Type B pancreatic cell (in vitro differentiated cells): ENCODE data around the gene HIVEP3. TPM values are rescaled to one million over a fixed set of nuclear protein-coding genes. Genes with fewer than 3 reads are reported as not detected.

Source experiments
- DNase-seq: peaks from one replicate; pipeline ENCODE4 v3.0.0; 2021; ENCODE audit warnings: mixed read lengths; ENCODE audit not compliant: unreplicated experiment; ENCODE audit errors: extremely low spot score
- H3K27ac Mint-ChIP-seq: 2 replicates; pipeline ENCODE4 v1.8.0; 2021; ENCODE audit warnings: mild to moderate bottlenecking, mixed read lengths
- H3K27me3 Mint-ChIP-seq: 2 replicates; pipeline ENCODE4 v1.8.0; 2021; ENCODE audit warnings: mixed read lengths
- H3K36me3 Mint-ChIP-seq: 2 replicates; pipeline ENCODE4 v1.8.0; 2021; ENCODE audit warnings: mixed read lengths
- H3K4me1 Mint-ChIP-seq: one replicate; pipeline ENCODE4 v1.8.0; 2021; ENCODE audit warnings: mixed read lengths; ENCODE audit not compliant: unreplicated experiment
- H3K4me3 Mint-ChIP-seq: 2 replicates; pipeline ENCODE4 v1.8.0; 2021; ENCODE audit warnings: mild to moderate bottlenecking, mixed read lengths
- H3K9me3 Mint-ChIP-seq: 2 replicates; pipeline ENCODE4 v1.8.0; 2021; ENCODE audit warnings: mixed read lengths
- CTCF ChIP-seq: fragments of 200-600 bp; sonication (generic); conservative IDR thresholded peaks from 2 replicates; pipeline ENCODE4 v1.5.0; 2021; ENCODE audit warnings: antibody characterized with exemption, mild to moderate bottlenecking
- total RNA-seq: library from RNA; stranded (reverse); gene quantifications from 2 replicates; pipeline ENCODE4 v1.2.1, GENCODE V29; 2021; ENCODE audit warnings: low replicate concordance

The HIVEP3 gene
- total RNA-seq, 1 donor from 2014 or later = 9.2 TPM

- DNase-seq = no peak
- no peaks in the 10 kb centered on the region for H3K36me3 Mint-ChIP-seq
- H3K4me3 Mint-ChIP-seq = no peak overlapping the region
- TF ChIP-seq CTCF = no peak
- H3K27me3 Mint-ChIP-seq = peaks cover 6% of the 10 kb centered on the region
- H3K9me3 Mint-ChIP-seq = no peaks in the 10 kb centered on the region
- peaks cover 12% of the 10 kb centered on the region for H3K4me1 Mint-ChIP-seq
- H3K27ac Mint-ChIP-seq = no peak overlapping the region
Measured at GRCh38 chr1:41521766-41522165, 397.0 kb downstream of the HIVEP3 start.

- Mint-ChIP-seq H3K4me1 (peaks cover 14% of the 10 kb centered on the region), H3K9me3 (no peaks in the 10 kb centered on the region), H3K27me3 (peaks cover 6% of the 10 kb centered on the region), H3K27ac (no peak overlapping the region), H3K4me3 (no peak overlapping the region), H3K36me3 (no peaks in the 10 kb centered on the region)
- DNase-seq = no peak
- no peak for TF ChIP-seq CTCF
Measured at GRCh38 chr1:41520951-41521752, 397.6 kb downstream of the HIVEP3 start.

- Mint-ChIP-seq H3K4me1 (peaks cover 19% of the 10 kb centered on the region), H3K27ac (no peak overlapping the region), H3K9me3 (no peaks in the 10 kb centered on the region), H3K36me3 (no peaks in the 10 kb centered on the region), H3K27me3 (peaks cover 6% of the 10 kb centered on the region), H3K4me3 (no peak overlapping the region)
- DNase-seq = no peak
- no peak for TF ChIP-seq CTCF
Measured at GRCh38 chr1:41519667-41520066, 399.1 kb downstream of the HIVEP3 start.

- no peak for DNase-seq
- H3K9me3 Mint-ChIP-seq = no peaks in the 10 kb centered on the region
- H3K27ac Mint-ChIP-seq = no peak overlapping the region
- TF ChIP-seq CTCF = no peak
- no peaks in the 10 kb centered on the region for H3K36me3 Mint-ChIP-seq
- no peak overlapping the region for H3K4me3 Mint-ChIP-seq
- peaks cover 6% of the 10 kb centered on the region for H3K27me3 Mint-ChIP-seq
- H3K4me1 Mint-ChIP-seq = peaks cover 19% of the 10 kb centered on the region
Measured at GRCh38 chr1:41518471-41518870, 400.3 kb downstream of the HIVEP3 start.

- H3K27ac Mint-ChIP-seq = no peak overlapping the region
- peaks cover 13% of the 10 kb centered on the region for H3K4me1 Mint-ChIP-seq
- peaks cover 6% of the 10 kb centered on the region for H3K27me3 Mint-ChIP-seq
- no peaks in the 10 kb centered on the region for H3K36me3 Mint-ChIP-seq
- TF ChIP-seq CTCF = no peak
- peak overlapping the region; percentile 74 for H3K4me3 Mint-ChIP-seq
- no peak for DNase-seq
- no peaks in the 10 kb centered on the region for H3K9me3 Mint-ChIP-seq
Measured at GRCh38 chr1:41517062-41517438, 401.7 kb downstream of the HIVEP3 start.
